Muscle of leg (tissue), 11 donors: Measurements from ENCODE around the gene TTYH2. TPM values are rescaled to one million over a fixed set of nuclear protein-coding genes. Genes with fewer than 3 reads are reported as not detected.

ENCODE experiments used
- DNase-seq: peaks from one replicate; pipeline ENCODE4 v3.0.0; 2013
- H3K27ac ChIP-seq: one replicate; pipeline ENCODE4 v1.5.1; 2013; ENCODE audit warnings: mild to moderate bottlenecking, low read length, control low read depth
- H3K27me3 ChIP-seq: one replicate; pipeline ENCODE4 v1.6.1; 2013; ENCODE audit warnings: low read length; ENCODE audit not compliant: control insufficient read depth, insufficient read depth
- H3K36me3 ChIP-seq: one replicate; pipeline ENCODE4 v1.6.1; 2013; ENCODE audit warnings: low read length; ENCODE audit not compliant: control insufficient read depth, insufficient read depth
- H3K4me1 ChIP-seq: one replicate; pipeline ENCODE4 v1.6.1; 2013; ENCODE audit warnings: low read length; ENCODE audit not compliant: control insufficient read depth, insufficient read depth
- H3K4me3 ChIP-seq: one replicate; pipeline ENCODE4 v1.5.1; 2013; ENCODE audit warnings: low read length, control low read depth
- H3K9me3 ChIP-seq: replicated peaks from 2 replicates; pipeline ENCODE4 v1.6.1; 2013; ENCODE audit warnings: low read depth, low read length; ENCODE audit not compliant: control insufficient read depth
- WGBS: methylation state at CpG from one replicate; pipeline ENCODE4 v1.1.5; 2013; ENCODE audit warnings: missing lambda C conversion rate; ENCODE audit not compliant: insufficient coverage; 5-methylcytosine and 5-hydroxymethylcytosine counted together
- polyA plus RNA-seq, 8 donors: library from polyadenylated mRNA; unstranded; fragments of 120-200 nt; gene quantifications; one replicate each; pipeline versions ENCODE4 v1.2.1 to v1.2.3, GENCODE V29; 2013; ENCODE audit warnings: inconsistent platforms in 1 of 8, low replicate concordance in 1 of 8; ENCODE audit not compliant: insufficient read length in 8 of 8, insufficient read depth in 1 of 8
- total RNA-seq: library from RNA; stranded (reverse); fragments of 120-200 nt; gene quantifications from one replicate; pipeline ENCODE4 v1.2.4, GENCODE V29; 2013

Gene TTYH2
- total and polyA plus RNA-seq, 9 donors, result 35.5 to 85.2 (median 70.0) TPM

- Histone ChIP-seq H3K9me3 (no peaks in the 10 kb centered on the region), H3K36me3 (peaks cover 56% of the 10 kb centered on the region), H3K4me3 (no peak overlapping the region), H3K27me3 (no peaks in the 10 kb centered on the region), H3K27ac (no peak overlapping the region), H3K4me1 (peaks cover 40% of the 10 kb centered on the region)
- DNase-seq, result no peak
- WGBS, result no CpG with 5 or more reads among the region's 2 CpGs
These were observed 6.8 kb downstream of the TTYH2 start for GRCh38 chr17:74220219-74220618.

- Histone ChIP-seq H3K36me3 (peaks cover 63% of the 10 kb centered on the region), H3K27ac (no peak overlapping the region), H3K4me1 (peaks cover 30% of the 10 kb centered on the region), H3K9me3 (no peaks in the 10 kb centered on the region), H3K4me3 (no peak overlapping the region), H3K27me3 (no peaks in the 10 kb centered on the region)
- DNase-seq, result no peak
- whole genome bisulfite sequencing, result 75% methylated on average over 12 of the region's 16 CpGs
These were observed 7.8 kb downstream of the TTYH2 start for GRCh38 chr17:74220946-74221818.

- Histone ChIP-seq H3K4me3 (no peak overlapping the region), H3K27me3 (no peaks in the 10 kb centered on the region), H3K36me3 (peaks cover 67% of the 10 kb centered on the region), H3K4me1 (peaks cover 18% of the 10 kb centered on the region), H3K27ac (no peak overlapping the region), H3K9me3 (no peaks in the 10 kb centered on the region)
- no peak for DNase-seq
- 91% methylated on average over 8 of the region's 13 CpGs for WGBS
These were observed 9.0 kb downstream of the TTYH2 start for GRCh38 chr17:74222399-74222798.

GRCh38 chr17:74223901-74224300, 10.5 kb downstream of the TTYH2 start:
- H3K36me3 ChIP-seq, result peaks cover 63% of the 10 kb centered on the region
- no peak for DNase-seq
- H3K27me3 ChIP-seq, result no peaks in the 10 kb centered on the region
- H3K27ac ChIP-seq, result no peak overlapping the region
- H3K9me3 ChIP-seq, result no peaks in the 10 kb centered on the region
- H3K4me3 ChIP-seq, result no peak overlapping the region
- WGBS, result 88% methylated on average over 14 of the region's 14 CpGs
- H3K4me1 ChIP-seq, result peaks cover 5% of the 10 kb centered on the region

GRCh38 chr17:74224959-74225725, 11.8 kb downstream of the TTYH2 start:
- WGBS, result 88% methylated on average over 17 of the region's 20 CpGs
- H3K27me3 ChIP-seq, result no peaks in the 10 kb centered on the region
- H3K36me3 ChIP-seq, result peaks cover 64% of the 10 kb centered on the region
- no peak for DNase-seq
- no peak overlapping the region for H3K27ac ChIP-seq
- H3K9me3 ChIP-seq, result no peaks in the 10 kb centered on the region
- no peak overlapping the region for H3K4me3 ChIP-seq
- H3K4me1 ChIP-seq, result peaks cover 5% of the 10 kb centered on the region

- WGBS, result 49% methylated on average over 5 of the region's 6 CpGs
- Histone ChIP-seq H3K4me1 (peaks cover 3% of the 10 kb centered on the region), H3K27ac (no peak overlapping the region), H3K4me3 (no peak overlapping the region), H3K9me3 (no peaks in the 10 kb centered on the region), H3K36me3 (peaks cover 68% of the 10 kb centered on the region), H3K27me3 (no peaks in the 10 kb centered on the region)
- no peak for DNase-seq
These were observed 12.9 kb downstream of the TTYH2 start for GRCh38 chr17:74226252-74226651.

GRCh38 chr17:74227271-74228080, 14.1 kb downstream of the TTYH2 start:
- Histone ChIP-seq H3K27me3 (no peaks in the 10 kb centered on the region), H3K27ac (no peak overlapping the region), H3K9me3 (no peaks in the 10 kb centered on the region), H3K36me3 (peaks cover 69% of the 10 kb centered on the region), H3K4me1 (peaks cover 13% of the 10 kb centered on the region), H3K4me3 (no peak overlapping the region)
- DNase-seq, result no peak
- WGBS, result no CpG with 5 or more reads among the region's 10 CpGs

GRCh38 chr17:74228306-74228978, 15.1 kb downstream of the TTYH2 start:
- no peaks in the 10 kb centered on the region for H3K9me3 ChIP-seq
- no peaks in the 10 kb centered on the region for H3K27me3 ChIP-seq
- H3K27ac ChIP-seq, result no peak overlapping the region
- H3K36me3 ChIP-seq, result peaks cover 70% of the 10 kb centered on the region
- peaks cover 21% of the 10 kb centered on the region for H3K4me1 ChIP-seq
- WGBS, result 79% methylated on average over 2 of the region's 5 CpGs
- no peak for DNase-seq
- H3K4me3 ChIP-seq, result no peak overlapping the region

- Histone ChIP-seq H3K9me3 (no peaks in the 10 kb centered on the region), H3K4me3 (no peak overlapping the region), H3K27me3 (no peaks in the 10 kb centered on the region), H3K4me1 (peaks cover 42% of the 10 kb centered on the region), H3K27ac (no peak overlapping the region), H3K36me3 (peaks cover 56% of the 10 kb centered on the region)
- DNase-seq, result no peak
- WGBS, result 88% methylated on average over 15 of the region's 16 CpGs
These were observed 17.5 kb downstream of the TTYH2 start for GRCh38 chr17:74230896-74231295.
